Caco-2 (cell line): ENCODE results near the gene HSPA12A. TPM values are rescaled to one million over a fixed set of nuclear protein-coding genes. Genes with fewer than 3 reads are reported as not detected.

Source experiments
- BruUV-seq: library from RNA; stranded (reverse); fragments of 400-500 nt; replicated peaks from 2 replicates; lab custom pipeline; 2021; lab: Mats Ljungman, UMichigan
- CTCF ChIA-PET: fragments of 300-600 bp; sonication (Branson Sonifier 250); formaldehyde crosslinking; loops from one replicate; lab custom pipeline; 2022; ENCODE audit warnings: antibody characterized with exemption; lab: Charles Lee
- POLR2A ChIA-PET: fragments of 300-600 bp; sonication (Branson Sonifier 250); formaldehyde crosslinking; loops from one replicate; lab custom pipeline; 2022; ENCODE audit warnings: antibody characterized with exemption; lab: Charles Lee
- DNase-seq, 2 experiments: peaks; one replicate each; pipeline versions ENCODE4 v3.0.0 to v3.0.0-alpha.2; 2020 to 2022
- H3K27me3 ChIP-seq: replicated peaks from 2 replicates; pipeline ENCODE4 v1.6.0; 2011; ENCODE audit warnings: low read length; ENCODE audit not compliant: control insufficient read depth, insufficient read depth
- H3K36me3 ChIP-seq: 2 replicates; pipeline ENCODE4 v1.5.1; 2011; ENCODE audit warnings: low read length; ENCODE audit not compliant: control insufficient read depth, insufficient read depth
- H3K4me1 ChIP-seq: fragments of 250-450 bp; sonication (Bioruptor Pico); 2 replicates; pipeline ENCODE4 v1.5.1; 2020; ENCODE audit warnings: mild to moderate bottlenecking
- H3K4me3 ChIP-seq: 2 replicates; pipeline ENCODE4 v1.5.1; 2011; ENCODE audit warnings: low read depth, mild to moderate bottlenecking, control low read depth, low read length
- H3K9me3 ChIP-seq: fragments of 250-450 bp; sonication (Bioruptor Pico); 2 replicates; pipeline ENCODE4 v1.5.1; 2020; ENCODE audit warnings: mild to moderate bottlenecking, moderate library complexity
- H3K27ac Mint-ChIP-seq: one replicate; pipeline ENCODE4 v1.8.0; 2022; ENCODE audit warnings: mixed read lengths; ENCODE audit not compliant: unreplicated experiment
- H3K27me3 Mint-ChIP-seq: one replicate; pipeline ENCODE4 v1.8.0; 2022; ENCODE audit warnings: mixed read lengths; ENCODE audit not compliant: insufficient read depth, unreplicated experiment
- H3K36me3 Mint-ChIP-seq: one replicate; pipeline ENCODE4 v1.8.0; 2022; ENCODE audit warnings: mild to moderate bottlenecking, mixed read lengths; ENCODE audit not compliant: insufficient read depth, unreplicated experiment
- H3K4me1 Mint-ChIP-seq: one replicate; pipeline ENCODE4 v1.8.0; 2022; ENCODE audit warnings: low read depth, mixed read lengths; ENCODE audit not compliant: unreplicated experiment
- H3K4me3 Mint-ChIP-seq: one replicate; pipeline ENCODE4 v1.8.0; 2022; ENCODE audit warnings: mild to moderate bottlenecking, moderate library complexity, mixed read lengths; ENCODE audit not compliant: unreplicated experiment
- H3K9me3 Mint-ChIP-seq: one replicate; pipeline ENCODE4 v1.8.0; 2022; ENCODE audit warnings: mixed read lengths; ENCODE audit not compliant: unreplicated experiment
- intact Hi-C: fragments of 100-400 bp; cut with micrococcal nuclease; formaldehyde crosslinking; loops from one replicate; pipeline ENCODE4 v1.10.0; 2022; ENCODE audit not compliant: unreplicated experiment
- total RNA-seq: library from RNA; stranded (reverse); gene quantifications from 2 replicates; pipeline ENCODE4 v1.2.3, GENCODE V29; 2022
- TF ChIP-seq, protein P1 (sequence below), 2 experiments: fragments of 200-600 bp in 1 of 2; IDR thresholded peaks; 1 replicate in 1 of 2; 2 replicates in 1 of 2; pipeline versions ENCODE4 v1.5.1 to v1.8.0; 2011 to 2022; ENCODE audit warnings: antibody characterized with exemption in 1 of 2, control low read depth in 1 of 2, inconsistent platforms in 1 of 2, low read depth in 1 of 2, low read length in 1 of 2, mild to moderate bottlenecking in 1 of 2, moderate library complexity in 1 of 2; ENCODE audit not compliant: insufficient read depth in 1 of 2, severe bottlenecking in 1 of 2, unreplicated experiment in 1 of 2

The HSPA12A gene
- total RNA-seq, 1 experiment from 2014 or later, result 27.0 TPM

GRCh38 chr10:116722736-116723427, 19.5 kb downstream of the HSPA12A start:
- CTCF ChIA-PET, result no interaction called here
- peaks cover 21% of the 10 kb centered on the region for H3K4me1 Mint-ChIP-seq
- H3K27me3 ChIP-seq, result no peaks in the 10 kb centered on the region
- H3K4me3 ChIP-seq, result no peak overlapping the region
- no TSS peak for BruUV-seq
- no peak overlapping the region for H3K4me3 Mint-ChIP-seq
- no peaks in the 10 kb centered on the region for H3K9me3 ChIP-seq
- H3K36me3 Mint-ChIP-seq, result no peaks in the 10 kb centered on the region
- intact Hi-C loops, result no loop called here
- H3K27ac Mint-ChIP-seq, result peak overlapping the region; percentile 64
- H3K9me3 Mint-ChIP-seq, result no peaks in the 10 kb centered on the region
- no peak for DNase-seq
- no peaks in the 10 kb centered on the region; the same call in none of the 2 replicates for H3K36me3 ChIP-seq
- H3K27me3 Mint-ChIP-seq, result no peaks in the 10 kb centered on the region
- TF ChIP-seq, protein P1, sequence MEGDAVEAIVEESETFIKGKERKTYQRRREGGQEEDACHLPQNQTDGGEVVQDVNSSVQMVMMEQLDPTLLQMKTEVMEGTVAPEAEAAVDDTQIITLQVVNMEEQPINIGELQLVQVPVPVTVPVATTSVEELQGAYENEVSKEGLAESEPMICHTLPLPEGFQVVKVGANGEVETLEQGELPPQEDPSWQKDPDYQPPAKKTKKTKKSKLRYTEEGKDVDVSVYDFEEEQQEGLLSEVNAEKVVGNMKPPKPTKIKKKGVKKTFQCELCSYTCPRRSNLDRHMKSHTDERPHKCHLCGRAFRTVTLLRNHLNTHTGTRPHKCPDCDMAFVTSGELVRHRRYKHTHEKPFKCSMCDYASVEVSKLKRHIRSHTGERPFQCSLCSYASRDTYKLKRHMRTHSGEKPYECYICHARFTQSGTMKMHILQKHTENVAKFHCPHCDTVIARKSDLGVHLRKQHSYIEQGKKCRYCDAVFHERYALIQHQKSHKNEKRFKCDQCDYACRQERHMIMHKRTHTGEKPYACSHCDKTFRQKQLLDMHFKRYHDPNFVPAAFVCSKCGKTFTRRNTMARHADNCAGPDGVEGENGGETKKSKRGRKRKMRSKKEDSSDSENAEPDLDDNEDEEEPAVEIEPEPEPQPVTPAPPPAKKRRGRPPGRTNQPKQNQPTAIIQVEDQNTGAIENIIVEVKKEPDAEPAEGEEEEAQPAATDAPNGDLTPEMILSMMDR (IDR thresholded peaks at IDR 0.05; ENCODE audit: insufficient read depth in 1 of 2, low read depth in 1 of 2, low read length in 1 of 2, severe bottlenecking in 1 of 2, unreplicated experiment in 1 of 2), result no peak
- peaks cover 47% of the 10 kb centered on the region for H3K4me1 ChIP-seq
- POLR2A ChIA-PET, result no interaction called here

DNA sequence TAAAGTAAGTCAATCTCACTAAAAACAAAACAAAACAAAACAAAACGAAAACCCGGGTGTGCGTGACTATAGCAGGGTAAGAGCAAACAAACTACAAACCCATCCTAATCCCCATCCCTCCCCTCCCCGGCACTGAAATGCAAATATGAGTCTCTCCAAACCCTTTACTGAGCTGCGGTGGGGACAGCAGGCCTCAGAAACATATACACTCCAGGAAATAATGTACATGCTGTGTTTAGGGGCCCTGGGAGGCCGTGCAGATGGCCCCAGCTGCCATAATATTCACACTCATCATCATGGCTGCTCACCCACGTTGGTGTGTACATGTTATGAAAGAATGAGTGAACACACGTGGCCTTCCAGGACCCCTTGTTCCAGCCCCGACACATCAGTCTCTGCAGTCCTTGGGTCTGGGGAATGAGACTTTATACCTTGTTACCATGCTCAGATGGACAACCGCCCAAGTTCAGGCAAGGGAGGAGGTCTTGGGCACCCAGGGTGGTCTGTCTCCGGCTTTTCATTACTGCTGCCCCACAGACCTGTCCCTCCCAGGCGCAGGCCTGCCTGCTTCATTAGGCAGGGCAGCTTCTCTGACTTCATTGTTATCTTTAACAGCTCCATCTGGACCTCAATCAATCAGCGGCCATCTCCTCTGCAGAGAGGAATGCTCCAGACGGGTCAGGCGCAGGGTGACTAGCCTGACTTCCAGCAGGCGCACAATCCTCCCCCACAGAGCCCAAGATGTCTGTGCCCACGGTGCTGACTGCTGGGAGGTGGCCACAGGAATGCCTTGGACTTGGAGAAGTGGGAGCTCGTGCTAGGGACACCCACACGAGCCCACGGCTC, 20.6 kb downstream of the HSPA12A start:
- intact Hi-C loops, result loop anchor here (1.0 to 2.0 kb wide), 3 partner anchors 21 to 67 kb away; partner anchors contain the start of gene HSPA12A
- POLR2A ChIA-PET, result interaction anchor here (0.6 kb wide), 2 partner anchors 21 to 49 kb away, joined by 3 to 7 read pairs; partner anchors contain the start of gene HSPA12A
- H3K4me3 Mint-ChIP-seq, result peak overlapping the region; percentile 49
- Histone ChIP-seq H3K4me3 (no peak overlapping the region), H3K27me3 (no peaks in the 10 kb centered on the region), H3K9me3 (no peaks in the 10 kb centered on the region), H3K4me1 (peaks cover 47% of the 10 kb centered on the region), H3K36me3 (no peaks in the 10 kb centered on the region; the same call in none of the 2 replicates)
- no peaks in the 10 kb centered on the region for H3K9me3 Mint-ChIP-seq
- CTCF ChIA-PET, result interaction anchor here (0.6 to 1.2 kb wide), 4 partner anchors 29 to 1134 kb away, joined by 3 to 5 read pairs (median 3); no protein-coding TSS in a partner anchor
- no peaks in the 10 kb centered on the region for H3K36me3 Mint-ChIP-seq
- H3K27ac Mint-ChIP-seq, result peak overlapping the region; percentile 64
- TF ChIP-seq, protein P1 (IDR thresholded peaks at IDR 0.05; ENCODE audit: insufficient read depth in 1 of 2, low read depth in 1 of 2, low read length in 1 of 2, severe bottlenecking in 1 of 2, unreplicated experiment in 1 of 2), result no peak
- no TSS peak for BruUV-seq
- H3K4me1 Mint-ChIP-seq, result peaks cover 24% of the 10 kb centered on the region
- peak in 1 of 2 experiments; percentile 39 for DNase-seq
- H3K27me3 Mint-ChIP-seq, result no peaks in the 10 kb centered on the region
